ENCODE data around the gene SNX21.
"Not testable (repeated sequence)": the region's sequence is repeated elsewhere in the genome, so short reads cannot be mapped to it uniquely, and the experiment has no call there.

The SNX21 gene

DNA sequence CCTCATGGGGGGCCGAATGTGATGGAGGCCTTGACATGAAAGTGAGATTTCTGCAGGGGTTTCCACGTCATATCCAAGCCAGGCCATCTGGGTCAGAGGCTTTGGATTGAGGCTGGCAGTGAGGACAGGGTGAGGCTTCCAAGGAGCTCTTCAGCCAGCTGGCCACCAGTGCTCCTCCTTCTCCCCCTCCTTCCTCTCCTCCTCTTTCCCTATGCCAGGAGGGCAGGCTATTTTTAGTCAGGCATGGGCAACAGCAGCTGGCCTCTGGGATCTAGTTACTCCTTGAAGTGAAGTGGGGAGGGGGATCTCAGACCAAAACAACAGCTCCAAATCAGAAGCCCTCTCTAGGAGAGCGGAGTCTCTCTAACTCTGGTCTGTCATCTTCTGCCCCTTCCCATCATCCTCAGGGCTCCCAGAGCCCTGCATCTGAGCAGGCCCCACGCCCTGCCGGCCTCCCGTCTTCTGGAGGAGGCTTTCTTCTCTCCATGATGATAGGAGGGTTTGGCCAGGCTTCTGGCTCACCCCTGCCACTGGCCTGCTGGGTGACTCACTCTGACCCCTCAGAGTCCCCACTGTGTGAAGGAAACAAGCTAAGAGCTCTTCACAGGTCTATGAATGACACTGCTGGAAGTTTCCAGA is 7.1 kb upstream of the SNX21 start:
- no peak for TF ChIP-seq CTCF (IDR thresholded peaks at IDR 0.05; ENCODE audit: extremely low read depth, missing control alignments)
- no peak for DNase-seq (ENCODE audit: low spot score)

DNA sequence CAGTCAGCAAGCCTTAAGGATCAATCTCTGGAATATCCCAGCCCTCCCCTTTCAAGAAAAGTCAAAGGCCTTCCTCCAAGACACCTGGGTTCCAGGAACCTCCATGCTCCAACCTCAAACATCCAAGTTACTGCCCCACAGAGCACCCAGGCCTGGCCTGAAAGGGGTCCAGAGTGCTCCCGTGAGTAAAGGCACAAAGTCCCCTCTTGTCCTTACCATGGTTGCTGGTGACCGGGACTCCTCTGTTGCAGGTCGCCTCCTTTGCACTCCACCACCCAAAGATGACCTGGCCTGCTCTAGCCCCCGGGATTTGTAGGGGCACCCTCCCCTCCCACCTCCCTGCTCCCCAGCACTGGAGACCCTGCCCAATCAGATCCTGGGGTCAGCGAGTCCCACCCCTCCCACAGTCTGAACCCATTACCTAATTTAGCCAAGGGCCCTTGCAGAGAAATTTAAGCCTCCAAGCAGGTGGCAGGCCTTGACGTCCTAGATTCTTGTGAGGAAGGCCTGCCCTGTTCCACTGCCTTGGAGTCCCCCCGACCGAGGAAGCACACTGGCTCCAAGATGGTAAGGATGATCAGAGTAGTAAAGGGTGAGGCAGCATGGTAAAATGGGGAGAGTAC is 6.5 kb upstream of the SNX21 start, which contains the start of gene TNNC2:
Gene TNNC2 (minus strand): TSS at position 283 of the 623 bp plus-strand sequence. CDS start 64 bp downstream, at position 219.
- no peak for TF ChIP-seq CTCF (IDR thresholded peaks at IDR 0.05; ENCODE audit: extremely low read depth, missing control alignments)

GRCh38 chr20:45827712-45828111 is 5.9 kb upstream of the SNX21 start:
- no peak for TF ChIP-seq CTCF (IDR thresholded peaks at IDR 0.05; ENCODE audit: extremely low read depth, missing control alignments)
- no peak for DNase-seq (ENCODE audit: low spot score)

More for the DNA sequence above, 6.5 kb upstream of the SNX21 start, which contains the start of gene TNNC2:
- DNase-seq (ENCODE audit: low spot score): no peak

GRCh38 chr20:45828589-45828988 is 5.0 kb upstream of the SNX21 start:
- TF ChIP-seq CTCF (IDR thresholded peaks at IDR 0.05; ENCODE audit: extremely low read depth, missing control alignments): no peak
- DNase-seq (ENCODE audit: low spot score): no peak

DNA sequence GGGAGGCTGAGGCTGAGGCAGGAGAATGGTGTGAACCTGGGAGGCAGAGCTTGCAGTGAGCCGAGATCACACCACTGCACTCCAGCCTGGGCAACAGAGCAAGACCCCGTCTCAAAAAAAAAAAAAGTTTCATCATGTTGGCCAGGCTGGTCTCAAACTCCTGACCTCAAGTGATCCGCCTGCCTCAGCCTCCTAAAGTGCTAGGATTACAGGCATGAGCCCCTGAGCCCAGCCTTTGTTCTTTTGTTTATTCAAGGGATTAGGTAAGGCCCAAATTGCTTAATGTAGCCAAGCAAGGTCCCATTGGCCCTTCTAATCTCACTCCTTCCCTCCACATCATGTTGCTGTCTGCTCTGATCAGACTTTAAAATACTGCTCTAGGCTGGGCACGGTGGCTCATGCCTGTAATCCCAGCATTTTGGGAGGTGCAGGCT is 3.9 kb upstream of the SNX21 start:
- not testable (repeated sequence) for DNase-seq (ENCODE audit: low spot score)

DNA sequence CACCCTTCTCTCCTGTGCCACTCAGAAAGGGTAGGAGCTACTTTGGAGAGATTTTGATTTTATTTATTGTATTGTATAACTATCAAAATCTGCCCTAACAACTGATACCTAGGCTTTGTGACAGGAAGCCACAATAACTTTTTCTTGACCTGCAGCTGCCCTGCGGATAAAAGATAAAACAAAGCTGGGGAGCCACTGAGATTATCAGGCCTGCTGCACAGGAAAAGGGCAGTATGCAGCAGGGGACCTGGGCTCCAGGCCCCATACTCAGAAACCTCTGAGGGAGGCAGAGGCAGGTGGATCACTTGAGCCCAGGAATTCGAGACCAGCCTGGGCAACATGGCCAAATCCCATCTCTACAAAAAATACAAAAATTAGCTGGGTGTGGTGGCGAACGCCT is 980 bp upstream of the SNX21 start:
- no peak for TF ChIP-seq CTCF (IDR thresholded peaks at IDR 0.05; ENCODE audit: extremely low read depth, missing control alignments)
- no peak for DNase-seq (ENCODE audit: low spot score)

GRCh38 chr20:45833883-45834796 is 541 bp downstream of the SNX21 start:
- TF ChIP-seq CTCF (IDR thresholded peaks at IDR 0.05; ENCODE audit: extremely low read depth, missing control alignments): no peak
- peak; percentile 85 for DNase-seq (ENCODE audit: low spot score)
